K562 (cell line): ENCODE results near the gene CABP2. TPM values are rescaled to one million over a fixed set of nuclear protein-coding genes. Genes with fewer than 3 reads are reported as not detected.
"Not testable (repeated sequence)": the region's sequence is repeated elsewhere in the genome, so short reads cannot be mapped to it uniquely, and the experiment has no call there.

Experiments
- ARID1B ChIP-seq: fragments of 450-650 bp; IDR thresholded peaks from 2 replicates; pipeline ENCODE4 v1.6.1; 2016; ENCODE audit warnings: antibody characterized with exemption, mild to moderate bottlenecking, inconsistent platforms
- CBFA2T3 ChIP-seq: fragments of 450-650 bp; IDR thresholded peaks from 2 replicates; pipeline ENCODE4 v1.6.1; 2017
- CTBP1 ChIP-seq: fragments of 450-650 bp; IDR thresholded peaks from 2 replicates; pipeline ENCODE4 v1.6.1; 2016; ENCODE audit warnings: borderline replicate concordance
- CXXC5 ChIP-seq: fragments of 250-450 bp; sonication (Bioruptor Pico); IDR thresholded peaks from 2 replicates; pipeline ENCODE4 v1.8.0; 2022; ENCODE audit warnings: inconsistent platforms, mild to moderate bottlenecking, moderate library complexity
- ESRRA ChIP-seq: fragments of 450-650 bp; IDR thresholded peaks from 2 replicates; pipeline ENCODE4 v1.6.1; 2014; ENCODE audit warnings: low read depth, mild to moderate bottlenecking, moderate library complexity, borderline replicate concordance
- FOXK2 ChIP-seq, 2 experiments: fragments of 450-650 bp; IDR thresholded peaks in 1 of 2; conservative IDR thresholded peaks in 1 of 2; 2 replicates each; pipeline ENCODE4 v1.6.1; 2016; ENCODE audit warnings: low read depth in 2 of 2, mild to moderate bottlenecking in 1 of 2
- HDAC1 ChIP-seq, 2 experiments: fragments of 450-650 bp; IDR thresholded peaks; 2 replicates each; pipeline ENCODE4 v1.6.1; 2016 to 2017; ENCODE audit warnings: inconsistent platforms in 1 of 2, mild to moderate bottlenecking in 1 of 2, moderate library complexity in 1 of 2
- NCOA1 ChIP-seq: fragments of 450-650 bp; IDR thresholded peaks from 2 replicates; pipeline ENCODE4 v1.6.1; 2016; ENCODE audit warnings: low read depth
- NFRKB ChIP-seq: fragments of 450-650 bp; IDR thresholded peaks from 2 replicates; pipeline ENCODE4 v1.6.1; 2016; ENCODE audit warnings: low read depth
- SMARCA4 ChIP-seq: fragments of 450-650 bp; IDR thresholded peaks from 2 replicates; pipeline ENCODE4 v1.6.1; 2016
- TAL1 ChIP-seq: fragments of 450-650 bp; IDR thresholded peaks from 2 replicates; pipeline ENCODE4 v1.6.1; 2016; ENCODE audit warnings: mild to moderate bottlenecking
- polyA plus RNA-seq, 8 experiments: library from polyadenylated mRNA; depleted of rRNA in 4 of 8; stranded (reverse) in 5 of 8; unstranded in 3 of 8; fragments of >200 nt; fragmentation: Nextera tagmentation in 2 of 8; fragmentation: Illumina TruSeq in 1 of 8; extraction: Ambion mirVana in 2 of 8; extraction: Trizol in 1 of 8; gene quantifications; 2 replicates each; pipeline versions ENCODE4 v1.2.1 to v1.2.3, GENCODE V29; 2011 to 2014; ENCODE audit warnings: inconsistent platforms in 1 of 8, missing spikeins in 1 of 8
- total RNA-seq, 7 experiments: library from RNA; depleted of rRNA in 6 of 7; stranded (reverse); fragments of >200 nt in 6 of 7; fragmentation: Illumina TruSeq in 2 of 7; extraction: Trizol in 2 of 7; gene quantifications; 2 replicates each; pipeline versions ENCODE4 v1.2.1 to v1.2.3, GENCODE V29; 2011 to 2021; ENCODE audit warnings: low replicate concordance in 1 of 7
- TF ChIP-seq, protein P1 (sequence below): fragments of 450-650 bp; IDR thresholded peaks from 2 replicates; pipeline ENCODE4 v1.6.1; 2016; ENCODE audit warnings: mild to moderate bottlenecking, moderate library complexity
- TF ChIP-seq, protein P2 (sequence below), 3 experiments: fragments of 200-800 bp in 1 of 3; sonication (Bioruptor generic) in 1 of 3; sonication (generic) in 1 of 3; formaldehyde crosslinking in 1 of 3; IDR thresholded peaks; 2 replicates each; pipeline versions ENCODE4 v1.6.1 to v1.8.0; 2016 to 2022; ENCODE audit warnings: mild to moderate bottlenecking in 2 of 3, missing compliant biosample characterization in 2 of 3, missing genetic modification characterization in 2 of 3, missing genetic modification reagents in 1 of 3

CABP2 gene
- total and polyA plus RNA-seq, 9 of the 15 experiments (the other 6 are each of a cell fraction or from before 2014, with no cell fraction given): not detected

DNA sequence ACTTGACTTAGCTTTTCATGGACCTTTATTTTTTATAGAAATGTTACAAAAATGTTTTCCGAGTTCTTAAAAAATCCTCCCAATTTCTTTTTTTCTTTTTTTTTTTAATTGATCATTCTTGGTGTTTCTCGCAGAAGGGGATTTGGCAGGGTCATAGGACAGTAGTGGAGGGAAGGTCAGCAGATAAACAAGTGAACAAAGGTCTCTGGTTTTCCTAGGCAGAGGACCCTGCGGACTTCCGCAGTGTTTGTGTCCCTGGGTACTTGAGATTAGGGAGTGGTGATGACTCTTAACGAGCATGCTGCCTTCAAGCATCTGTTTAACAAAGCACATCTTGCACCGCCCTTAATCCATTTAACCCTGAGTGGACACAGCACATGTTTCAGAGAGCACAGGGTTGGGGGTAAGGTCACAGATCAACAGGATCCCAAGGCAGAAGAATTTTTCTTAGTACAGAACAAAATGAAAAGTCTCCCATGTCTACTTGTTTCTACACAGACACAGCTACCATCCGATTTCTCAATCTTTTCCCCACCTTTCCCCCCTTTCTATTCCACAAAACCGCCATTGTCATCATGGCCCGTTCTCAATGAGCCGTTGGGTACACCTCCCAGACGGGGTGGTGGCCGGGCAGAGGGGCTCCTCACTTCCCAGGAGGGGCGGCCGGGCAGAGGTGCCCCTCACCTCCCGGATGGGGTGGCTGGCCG lies 45.7 kb downstream of the CABP2 start (continued):
- TF ChIP-seq SMARCA4: peak; percentile 72
- peak; percentile 72; the same call in 1 of the 2 replicates for TF ChIP-seq NFRKB
- TF ChIP-seq, protein P1, sequence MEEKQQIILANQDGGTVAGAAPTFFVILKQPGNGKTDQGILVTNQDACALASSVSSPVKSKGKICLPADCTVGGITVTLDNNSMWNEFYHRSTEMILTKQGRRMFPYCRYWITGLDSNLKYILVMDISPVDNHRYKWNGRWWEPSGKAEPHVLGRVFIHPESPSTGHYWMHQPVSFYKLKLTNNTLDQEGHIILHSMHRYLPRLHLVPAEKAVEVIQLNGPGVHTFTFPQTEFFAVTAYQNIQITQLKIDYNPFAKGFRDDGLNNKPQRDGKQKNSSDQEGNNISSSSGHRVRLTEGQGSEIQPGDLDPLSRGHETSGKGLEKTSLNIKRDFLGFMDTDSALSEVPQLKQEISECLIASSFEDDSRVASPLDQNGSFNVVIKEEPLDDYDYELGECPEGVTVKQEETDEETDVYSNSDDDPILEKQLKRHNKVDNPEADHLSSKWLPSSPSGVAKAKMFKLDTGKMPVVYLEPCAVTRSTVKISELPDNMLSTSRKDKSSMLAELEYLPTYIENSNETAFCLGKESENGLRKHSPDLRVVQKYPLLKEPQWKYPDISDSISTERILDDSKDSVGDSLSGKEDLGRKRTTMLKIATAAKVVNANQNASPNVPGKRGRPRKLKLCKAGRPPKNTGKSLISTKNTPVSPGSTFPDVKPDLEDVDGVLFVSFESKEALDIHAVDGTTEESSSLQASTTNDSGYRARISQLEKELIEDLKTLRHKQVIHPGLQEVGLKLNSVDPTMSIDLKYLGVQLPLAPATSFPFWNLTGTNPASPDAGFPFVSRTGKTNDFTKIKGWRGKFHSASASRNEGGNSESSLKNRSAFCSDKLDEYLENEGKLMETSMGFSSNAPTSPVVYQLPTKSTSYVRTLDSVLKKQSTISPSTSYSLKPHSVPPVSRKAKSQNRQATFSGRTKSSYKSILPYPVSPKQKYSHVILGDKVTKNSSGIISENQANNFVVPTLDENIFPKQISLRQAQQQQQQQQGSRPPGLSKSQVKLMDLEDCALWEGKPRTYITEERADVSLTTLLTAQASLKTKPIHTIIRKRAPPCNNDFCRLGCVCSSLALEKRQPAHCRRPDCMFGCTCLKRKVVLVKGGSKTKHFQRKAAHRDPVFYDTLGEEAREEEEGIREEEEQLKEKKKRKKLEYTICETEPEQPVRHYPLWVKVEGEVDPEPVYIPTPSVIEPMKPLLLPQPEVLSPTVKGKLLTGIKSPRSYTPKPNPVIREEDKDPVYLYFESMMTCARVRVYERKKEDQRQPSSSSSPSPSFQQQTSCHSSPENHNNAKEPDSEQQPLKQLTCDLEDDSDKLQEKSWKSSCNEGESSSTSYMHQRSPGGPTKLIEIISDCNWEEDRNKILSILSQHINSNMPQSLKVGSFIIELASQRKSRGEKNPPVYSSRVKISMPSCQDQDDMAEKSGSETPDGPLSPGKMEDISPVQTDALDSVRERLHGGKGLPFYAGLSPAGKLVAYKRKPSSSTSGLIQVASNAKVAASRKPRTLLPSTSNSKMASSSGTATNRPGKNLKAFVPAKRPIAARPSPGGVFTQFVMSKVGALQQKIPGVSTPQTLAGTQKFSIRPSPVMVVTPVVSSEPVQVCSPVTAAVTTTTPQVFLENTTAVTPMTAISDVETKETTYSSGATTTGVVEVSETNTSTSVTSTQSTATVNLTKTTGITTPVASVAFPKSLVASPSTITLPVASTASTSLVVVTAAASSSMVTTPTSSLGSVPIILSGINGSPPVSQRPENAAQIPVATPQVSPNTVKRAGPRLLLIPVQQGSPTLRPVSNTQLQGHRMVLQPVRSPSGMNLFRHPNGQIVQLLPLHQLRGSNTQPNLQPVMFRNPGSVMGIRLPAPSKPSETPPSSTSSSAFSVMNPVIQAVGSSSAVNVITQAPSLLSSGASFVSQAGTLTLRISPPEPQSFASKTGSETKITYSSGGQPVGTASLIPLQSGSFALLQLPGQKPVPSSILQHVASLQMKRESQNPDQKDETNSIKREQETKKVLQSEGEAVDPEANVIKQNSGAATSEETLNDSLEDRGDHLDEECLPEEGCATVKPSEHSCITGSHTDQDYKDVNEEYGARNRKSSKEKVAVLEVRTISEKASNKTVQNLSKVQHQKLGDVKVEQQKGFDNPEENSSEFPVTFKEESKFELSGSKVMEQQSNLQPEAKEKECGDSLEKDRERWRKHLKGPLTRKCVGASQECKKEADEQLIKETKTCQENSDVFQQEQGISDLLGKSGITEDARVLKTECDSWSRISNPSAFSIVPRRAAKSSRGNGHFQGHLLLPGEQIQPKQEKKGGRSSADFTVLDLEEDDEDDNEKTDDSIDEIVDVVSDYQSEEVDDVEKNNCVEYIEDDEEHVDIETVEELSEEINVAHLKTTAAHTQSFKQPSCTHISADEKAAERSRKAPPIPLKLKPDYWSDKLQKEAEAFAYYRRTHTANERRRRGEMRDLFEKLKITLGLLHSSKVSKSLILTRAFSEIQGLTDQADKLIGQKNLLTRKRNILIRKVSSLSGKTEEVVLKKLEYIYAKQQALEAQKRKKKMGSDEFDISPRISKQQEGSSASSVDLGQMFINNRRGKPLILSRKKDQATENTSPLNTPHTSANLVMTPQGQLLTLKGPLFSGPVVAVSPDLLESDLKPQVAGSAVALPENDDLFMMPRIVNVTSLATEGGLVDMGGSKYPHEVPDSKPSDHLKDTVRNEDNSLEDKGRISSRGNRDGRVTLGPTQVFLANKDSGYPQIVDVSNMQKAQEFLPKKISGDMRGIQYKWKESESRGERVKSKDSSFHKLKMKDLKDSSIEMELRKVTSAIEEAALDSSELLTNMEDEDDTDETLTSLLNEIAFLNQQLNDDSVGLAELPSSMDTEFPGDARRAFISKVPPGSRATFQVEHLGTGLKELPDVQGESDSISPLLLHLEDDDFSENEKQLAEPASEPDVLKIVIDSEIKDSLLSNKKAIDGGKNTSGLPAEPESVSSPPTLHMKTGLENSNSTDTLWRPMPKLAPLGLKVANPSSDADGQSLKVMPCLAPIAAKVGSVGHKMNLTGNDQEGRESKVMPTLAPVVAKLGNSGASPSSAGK: peak; percentile 61; the same call in 1 of the 2 replicates
- TF ChIP-seq CBFA2T3: peak; percentile 87
- peak; percentile 15; the same call in 1 of the 2 replicates for TF ChIP-seq NCOA1
- 0 out of 2 replicates have a peak, but pooled peaks have one; percentile 20 for TF ChIP-seq CTBP1
- peak; percentile 32; the same call in 1 of the 2 replicates for TF ChIP-seq CXXC5 (CRISPR knock-in tag)
- peak in 1 of 2 experiments; percentile 17; a peak in 1 of 4 replicates for TF ChIP-seq HDAC1 (IDR thresholded peaks at IDR 0.05)
- peak; percentile 82 to 85; a peak in 3 of 4 replicates for TF ChIP-seq FOXK2 (conservative IDR thresholded peaks at IDR 0.05 in 1 of 2, IDR thresholded peaks at IDR 0.05 in 1 of 2; ENCODE audit: low read depth in 2 of 2)
- peak; percentile 82 for TF ChIP-seq ARID1B
- TF ChIP-seq, protein P2, sequence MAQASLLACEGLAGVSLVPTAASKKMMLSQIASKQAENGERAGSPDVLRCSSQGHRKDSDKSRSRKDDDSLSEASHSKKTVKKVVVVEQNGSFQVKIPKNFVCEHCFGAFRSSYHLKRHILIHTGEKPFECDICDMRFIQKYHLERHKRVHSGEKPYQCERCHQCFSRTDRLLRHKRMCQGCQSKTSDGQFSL (CRISPR knock-in tag; IDR thresholded peaks at IDR 0.05): not testable (repeated sequence)
- TF ChIP-seq, protein P2 (tag; IDR thresholded peaks at IDR 0.05): 0 out of 4 replicates have a peak, but pooled peaks of 1 of the 2 experiments have one; percentile 13
- TF ChIP-seq TAL1: peak; percentile 71
- 0 out of 2 replicates have a peak, but pooled peaks have one; percentile 48 for TF ChIP-seq ESRRA
